Uterus (tissue), 4 donors: ENCODE results near the gene CA4. TPM values are rescaled to one million over a fixed set of nuclear protein-coding genes. Genes with fewer than 3 reads are reported as not detected.
A peak's percentile ranks its signal among the peaks of the same experiment; 100 is the strongest.

ENCODE experiments used
- DNase-seq, 2 donors: peaks; one replicate each; pipeline ENCODE4 v3.0.0-alpha.2; 2019 to 2020
- H3K27ac ChIP-seq, 2 donors: fragments of 200-600 bp; sonication (generic); 1 replicate in 1 of 2; 2 replicates in 1 of 2; pipeline ENCODE4 v1.5.1; 2016 to 2018
- H3K27me3 ChIP-seq, 2 donors: fragments of 200-600 bp; sonication (generic); one replicate each; pipeline ENCODE4 v1.5.1; 2018 to 2019; ENCODE audit warnings: control low read depth in 1 of 2
- H3K36me3 ChIP-seq, 2 donors: fragments of 200-600 bp; sonication (generic); one replicate each; pipeline ENCODE4 v1.5.1; 2019; ENCODE audit warnings: control low read depth in 1 of 2
- H3K4me1 ChIP-seq, 2 donors: fragments of 200-600 bp; sonication (generic); one replicate each; pipeline ENCODE4 v1.5.1; 2018 to 2019; ENCODE audit warnings: control low read depth in 1 of 2
- H3K4me3 ChIP-seq, 2 donors: fragments of 200-600 bp; sonication (generic); 1 replicate in 1 of 2; 2 replicates in 1 of 2; pipeline ENCODE4 v1.5.1; 2018 to 2019; ENCODE audit warnings: mild to moderate bottlenecking in 1 of 2
- H3K9me3 ChIP-seq, 2 donors: fragments of 200-600 bp; sonication (generic); one replicate each; pipeline ENCODE4 v1.5.1; 2019; ENCODE audit warnings: control low read depth in 1 of 2
- POLR2A ChIP-seq, 2 donors: fragments of 450-650 bp; IDR thresholded peaks; one replicate each; pipeline ENCODE4 v1.6.1; 2016; ENCODE audit warnings: antibody characterized with exemption in 2 of 2, mild to moderate bottlenecking in 1 of 2, moderate library complexity in 1 of 2
- intact Hi-C: fragments of 100-400 bp; cut with DNase I; formaldehyde crosslinking; loops from one replicate; pipeline ENCODE4 v1.15.1; 2023; ENCODE audit warnings: low total_unique reads
- total RNA-seq, 4 donors: library from RNA; depleted of rRNA in 3 of 4; stranded (reverse); fragments of >200 nt in 3 of 4; gene quantifications; one replicate each; pipeline versions ENCODE4 v1.1.0 to v1.2.4, GENCODE V29; 2014 to 2023
- TF ChIP-seq, protein P1 (sequence below), 4 experiments: fragments of 200-600 bp in 2 of 4; fragments of 450-650 bp in 2 of 4; sonication (generic) in 2 of 4; IDR thresholded peaks; one replicate each; pipeline ENCODE4 v1.5.1; 2016 to 2019; ENCODE audit warnings: antibody characterized with exemption in 4 of 4, mild to moderate bottlenecking in 2 of 4, moderate library complexity in 1 of 4
- donor health status: DM: yes; HTN: yes; CAD: no.

CA4 gene
- total RNA-seq, 4 donors from 2014 or later = 2.6 to 22.5 (median 11.0) TPM

DNA sequence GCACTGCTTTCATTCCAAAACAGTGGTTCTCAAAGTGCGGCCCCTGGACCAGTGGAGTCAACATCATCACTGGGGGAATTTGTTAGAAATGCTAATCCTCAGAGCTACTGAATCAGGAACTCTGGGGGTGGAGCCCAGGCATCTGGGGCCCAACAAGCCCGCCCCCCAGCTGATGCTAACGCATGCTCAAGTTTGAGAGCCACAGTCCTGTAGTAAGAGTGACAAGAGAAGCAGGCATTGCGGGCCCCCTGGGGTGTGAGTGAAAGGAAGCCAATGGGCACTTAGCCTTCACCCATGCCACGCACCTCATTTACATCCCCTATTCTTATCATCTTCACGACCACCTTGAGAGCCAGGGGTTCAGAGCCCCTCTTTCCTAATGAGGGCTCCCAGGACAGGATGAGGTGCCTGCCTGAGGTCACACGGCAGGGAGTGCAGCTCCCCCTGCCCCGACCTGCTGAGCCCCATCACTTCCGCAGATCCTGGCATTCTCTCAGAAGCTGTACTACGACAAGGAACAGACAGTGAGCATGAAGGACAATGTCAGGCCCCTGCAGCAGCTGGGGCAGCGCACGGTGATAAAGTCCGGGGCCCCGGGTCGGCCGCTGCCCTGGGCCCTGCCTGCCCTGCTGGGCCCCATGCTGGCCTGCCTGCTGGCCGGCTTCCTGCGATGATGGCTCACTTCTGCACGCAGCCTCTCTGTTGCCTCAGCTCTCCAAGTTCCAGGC, 9.1 kb downstream of the CA4 start:
- intact Hi-C loops = no loop called here
- no peaks in the 10 kb centered on the region for H3K9me3 ChIP-seq
- no peaks in the 10 kb centered on the region for H3K4me1 ChIP-seq
- TF ChIP-seq, protein P1, sequence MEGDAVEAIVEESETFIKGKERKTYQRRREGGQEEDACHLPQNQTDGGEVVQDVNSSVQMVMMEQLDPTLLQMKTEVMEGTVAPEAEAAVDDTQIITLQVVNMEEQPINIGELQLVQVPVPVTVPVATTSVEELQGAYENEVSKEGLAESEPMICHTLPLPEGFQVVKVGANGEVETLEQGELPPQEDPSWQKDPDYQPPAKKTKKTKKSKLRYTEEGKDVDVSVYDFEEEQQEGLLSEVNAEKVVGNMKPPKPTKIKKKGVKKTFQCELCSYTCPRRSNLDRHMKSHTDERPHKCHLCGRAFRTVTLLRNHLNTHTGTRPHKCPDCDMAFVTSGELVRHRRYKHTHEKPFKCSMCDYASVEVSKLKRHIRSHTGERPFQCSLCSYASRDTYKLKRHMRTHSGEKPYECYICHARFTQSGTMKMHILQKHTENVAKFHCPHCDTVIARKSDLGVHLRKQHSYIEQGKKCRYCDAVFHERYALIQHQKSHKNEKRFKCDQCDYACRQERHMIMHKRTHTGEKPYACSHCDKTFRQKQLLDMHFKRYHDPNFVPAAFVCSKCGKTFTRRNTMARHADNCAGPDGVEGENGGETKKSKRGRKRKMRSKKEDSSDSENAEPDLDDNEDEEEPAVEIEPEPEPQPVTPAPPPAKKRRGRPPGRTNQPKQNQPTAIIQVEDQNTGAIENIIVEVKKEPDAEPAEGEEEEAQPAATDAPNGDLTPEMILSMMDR (IDR thresholded peaks at IDR 0.05) = no peak
- no peak for TF ChIP-seq POLR2A (IDR thresholded peaks at IDR 0.05)
- no peak overlapping the region for H3K27ac ChIP-seq
- no peak for DNase-seq
- no peaks in the 10 kb centered on the region for H3K27me3 ChIP-seq
- H3K4me3 ChIP-seq = no peak overlapping the region
- no peaks in the 10 kb centered on the region for H3K36me3 ChIP-seq

DNA sequence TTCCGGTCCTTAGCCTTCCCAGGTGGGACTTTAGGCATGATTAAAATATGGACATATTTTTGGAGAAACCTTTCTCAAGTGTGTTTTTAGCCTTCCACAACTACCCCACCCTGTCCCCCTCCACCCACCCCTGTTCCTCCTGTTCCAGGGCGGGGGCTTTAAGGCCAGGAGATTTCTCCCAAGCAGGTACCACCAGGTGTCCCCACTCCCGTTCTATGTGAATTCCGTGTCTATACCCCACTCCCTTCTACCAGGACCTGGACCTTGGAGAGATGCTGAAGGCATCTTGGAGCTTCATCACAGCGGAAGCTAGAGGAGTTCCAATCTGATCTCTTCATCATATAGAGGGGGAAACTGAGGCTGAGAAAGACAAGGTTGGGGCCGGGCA, 9.7 kb downstream of the CA4 start:
- TF ChIP-seq, protein P1 (IDR thresholded peaks at IDR 0.05) = no peak
- TF ChIP-seq POLR2A (IDR thresholded peaks at IDR 0.05) = no peak

DNA sequence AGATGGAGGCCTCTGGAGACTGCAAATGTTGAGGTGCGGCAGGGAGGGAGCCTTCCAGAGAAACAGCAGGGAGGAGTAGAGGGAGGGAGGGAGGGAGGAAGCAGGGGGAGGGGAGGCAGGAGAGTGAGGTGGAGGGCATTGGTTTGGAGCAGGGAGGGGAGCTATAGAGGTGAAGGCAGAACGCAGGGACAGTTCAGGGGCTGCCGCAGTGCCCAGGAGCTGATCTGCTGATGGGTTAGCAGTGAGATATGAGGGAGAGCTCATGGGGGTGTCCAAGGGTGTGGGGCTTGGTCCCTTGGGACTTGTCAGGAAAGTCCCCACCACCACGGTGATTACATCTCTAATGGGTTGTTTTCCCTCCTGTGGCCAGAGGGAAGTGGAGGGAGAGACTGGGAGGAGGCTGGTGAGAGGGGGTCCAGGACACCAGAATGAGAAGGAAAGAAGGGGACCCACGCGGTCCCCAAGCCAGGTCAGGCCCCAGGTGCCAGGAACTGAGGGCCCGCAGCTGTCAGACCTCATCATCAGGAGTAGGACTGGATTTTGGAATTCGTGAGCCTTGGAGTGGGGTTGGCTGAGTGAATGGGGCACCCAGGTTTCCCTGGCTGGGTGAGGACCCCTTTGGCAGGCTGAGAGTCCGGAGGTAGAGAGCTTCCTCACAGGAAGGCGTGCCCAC, 11.2 kb downstream of the CA4 start:
- no peak overlapping the region for H3K4me3 ChIP-seq
- no peak overlapping the region for H3K27ac ChIP-seq
- no peaks in the 10 kb centered on the region for H3K4me1 ChIP-seq
- intact Hi-C loops = no loop called here
- no peak for DNase-seq
- no peaks in the 10 kb centered on the region for H3K36me3 ChIP-seq
- no peaks in the 10 kb centered on the region for H3K9me3 ChIP-seq
- H3K27me3 ChIP-seq = no peaks in the 10 kb centered on the region
- TF ChIP-seq POLR2A (IDR thresholded peaks at IDR 0.05) = no peak
- TF ChIP-seq, protein P1 (IDR thresholded peaks at IDR 0.05) = no peak

More for the DNA sequence above, 9.7 kb downstream of the CA4 start:
- no peaks in the 10 kb centered on the region for H3K27me3 ChIP-seq
- no peak for DNase-seq
- H3K4me1 ChIP-seq = no peaks in the 10 kb centered on the region
- H3K27ac ChIP-seq = no peak overlapping the region
- intact Hi-C loops = no loop called here
- no peak overlapping the region for H3K4me3 ChIP-seq
- no peaks in the 10 kb centered on the region for H3K36me3 ChIP-seq
- no peaks in the 10 kb centered on the region for H3K9me3 ChIP-seq

DNA sequence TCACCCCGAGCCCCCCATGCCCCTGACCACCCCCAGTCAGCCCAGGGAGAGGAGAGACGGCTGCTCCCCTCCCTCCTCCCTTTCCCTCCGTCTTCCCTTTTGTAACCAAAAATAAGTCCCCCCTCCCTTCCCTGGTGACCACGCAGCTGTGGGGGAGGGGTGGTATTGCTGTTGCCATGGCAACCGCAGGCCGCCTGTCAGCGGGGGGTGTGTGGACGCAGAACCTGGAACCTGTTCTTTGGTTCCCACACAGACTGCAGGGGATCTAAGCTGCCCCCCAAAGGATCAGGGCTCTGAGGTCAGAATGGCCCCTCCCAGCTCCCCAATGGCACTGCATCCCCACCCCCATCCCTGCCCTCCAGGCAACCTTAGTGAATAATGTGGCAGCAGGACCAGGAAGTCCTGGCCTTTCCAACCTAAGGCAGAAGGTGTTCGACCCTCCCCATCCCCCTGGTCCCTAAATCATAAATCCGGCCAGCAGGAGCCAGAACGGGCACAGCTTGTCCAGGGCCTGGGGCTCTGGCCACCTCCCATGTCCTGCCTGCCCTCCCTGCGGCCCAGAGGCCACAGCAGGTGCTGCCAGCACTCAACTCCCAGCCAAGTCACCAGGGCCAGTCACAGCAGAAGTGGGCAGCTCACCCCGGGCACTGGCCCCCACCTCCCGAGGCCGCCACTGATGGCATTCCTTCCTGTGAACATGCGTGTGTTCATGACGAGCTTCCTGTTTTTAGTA, 12.0 kb downstream of the CA4 start:
- H3K9me3 ChIP-seq = no peaks in the 10 kb centered on the region
- peak overlapping the region in 1 of 2 donors; percentile 37 for H3K27ac ChIP-seq
- no peak for TF ChIP-seq POLR2A (IDR thresholded peaks at IDR 0.05)
- TF ChIP-seq, protein P1 (IDR thresholded peaks at IDR 0.05) = no peak
- H3K36me3 ChIP-seq = no peaks in the 10 kb centered on the region
- H3K4me3 ChIP-seq = no peak overlapping the region
- intact Hi-C loops = no loop called here
- H3K4me1 ChIP-seq = no peaks in the 10 kb centered on the region
- DNase-seq = no peak
- no peaks in the 10 kb centered on the region for H3K27me3 ChIP-seq
